Regular cardiac myocyte (primary cell): Measurements from ENCODE around the gene OR5T1. TPM values are rescaled to one million over a fixed set of nuclear protein-coding genes. Genes with fewer than 3 reads are reported as not detected.

Experiments used
- total RNA-seq: library from RNA; depleted of rRNA; stranded (reverse); fragments of >200 nt; gene quantifications from 2 replicates; pipeline ENCODE4 v1.2.3, GENCODE V29; 2014

Gene OR5T1
- not detected in 2 replicates for total RNA-seq

GRCh38 chr11:56273854-56274253 lies at the start of gene OR5T1:
Gene OR5T1, plus strand, starts transcription at chr11:56274154. Its CDS starts 1,485 bp downstream, at chr11:56275639.

GRCh38 chr11:56234155-56234554 lies 39.8 kb upstream of the OR5T1 start, which contains the start of gene OR5T2:
Gene OR5T2, minus strand, starts transcription at chr11:56234255. Its CDS starts 1,193 bp downstream, at chr11:56233062.

DNA sequence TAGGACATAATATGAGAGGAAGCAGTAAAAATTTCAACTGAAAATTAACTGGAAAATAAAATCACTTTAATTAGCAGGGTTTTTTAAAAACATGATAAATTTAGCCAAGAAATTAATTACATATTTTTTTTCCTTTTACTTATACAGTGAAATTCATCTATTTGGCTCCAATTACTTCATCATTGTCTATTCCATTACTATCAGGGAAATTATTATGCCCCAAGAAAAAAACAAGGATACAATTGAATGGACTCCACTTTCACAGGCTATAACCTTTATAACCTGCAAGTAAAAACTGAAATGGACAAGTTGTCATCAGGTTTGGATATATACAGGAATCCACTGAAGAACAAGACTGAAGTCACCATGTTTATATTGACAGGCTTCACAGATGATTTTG lies 22.0 kb upstream of the OR5T1 start, which contains the start of gene OR5T3:
Gene OR5T3, plus strand, starts transcription at position 301 of the 400 bp plus-strand sequence. Its CDS starts 0 bp downstream, at position 301.

DNA sequence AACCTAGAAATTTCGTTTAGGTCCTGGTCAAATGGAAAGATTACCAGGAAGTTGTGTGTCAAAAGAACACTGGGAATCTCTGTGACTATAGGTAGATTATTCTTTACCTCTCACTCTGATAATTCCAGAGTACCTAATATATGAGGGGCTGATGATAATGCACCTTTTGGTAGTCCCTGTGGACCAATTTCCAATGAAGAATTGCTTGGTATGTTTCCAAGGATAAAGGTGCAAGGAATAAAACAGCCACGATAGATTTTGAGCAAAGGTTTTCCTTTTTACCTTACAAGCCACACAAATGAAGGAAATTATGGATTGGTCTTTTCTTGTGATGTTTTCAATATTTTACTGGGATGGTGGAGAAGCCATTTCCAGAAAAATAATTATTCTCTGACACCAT lies 18.2 kb downstream of the OR5T1 start, which contains the start of gene OR8H1:
Gene OR8H1, minus strand, starts transcription at position 101 of the 400 bp plus-strand sequence. CDS start 1,192 bp downstream, outside the sequence.

DNA sequence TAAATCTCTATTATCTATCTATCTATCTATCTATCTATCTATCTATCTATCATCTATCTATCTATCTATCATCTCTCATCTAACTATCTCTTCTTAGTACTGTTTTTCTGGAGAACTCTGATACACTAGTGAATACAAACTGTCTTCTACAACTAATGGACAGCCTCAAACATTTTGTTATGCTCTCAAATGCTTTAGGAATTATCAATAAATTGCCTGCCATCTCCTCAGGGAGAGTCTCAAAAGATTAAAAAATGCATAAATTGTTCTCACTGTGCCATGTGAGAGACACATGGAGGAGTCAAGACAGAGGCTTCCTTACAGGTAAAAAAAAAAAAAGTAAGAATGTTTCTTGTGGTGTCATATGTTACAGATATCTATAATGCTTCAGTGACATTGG lies 40.9 kb downstream of the OR5T1 start, which contains the start of gene OR8K3:
Gene OR8K3, plus strand, starts transcription at position 301 of the 400 bp plus-strand sequence. CDS start 3,163 bp downstream, outside the sequence.

Other genes starting within 250 kb of the OR5T1 start
- not detected in 2 replicates for gene OR5AS1, start 246.5 kb upstream of the OR5T1 start, total RNA-seq
- not detected in 2 replicates for gene OR8I2, start 180.8 kb upstream of the OR5T1 start, total RNA-seq
- not detected in 2 replicates for gene OR8H2, start 170.5 kb upstream of the OR5T1 start, total RNA-seq
- gene OR8H3, start 151.8 kb upstream of the OR5T1 start, total RNA-seq, result not detected in 2 replicates
- gene OR8J3, start 134.0 kb upstream of the OR5T1 start, total RNA-seq, result not detected in 2 replicates
- not detected in 2 replicates for gene OR8K5, start 113.8 kb upstream of the OR5T1 start, total RNA-seq
- gene OR5J2, start 97.5 kb upstream of the OR5T1 start, total RNA-seq, result not detected in 2 replicates
- gene OR5T2, start 39.9 kb upstream of the OR5T1 start, total RNA-seq, result not detected in 2 replicates
- not detected in 2 replicates for gene OR5T3, start 21.9 kb upstream of the OR5T1 start, total RNA-seq
- not detected in 2 replicates for gene OR8H1, start 18.1 kb downstream of the OR5T1 start, total RNA-seq
- not detected in 2 replicates for gene OR8K3, start 41.0 kb downstream of the OR5T1 start, total RNA-seq
- not detected in 2 replicates for gene OR8K1, start 71.9 kb downstream of the OR5T1 start, total RNA-seq
- gene OR8J1, start 80.1 kb downstream of the OR5T1 start, total RNA-seq, result not detected in 2 replicates
- gene OR8U1, start 101.5 kb downstream of the OR5T1 start, total RNA-seq, result not detected in 2 replicates
- not detected in 2 replicates for gene OR5AL1, start 138.5 kb downstream of the OR5T1 start, total RNA-seq
- not detected in 2 replicates for gene OR5M3, start 199.2 kb downstream of the OR5T1 start, total RNA-seq
- not detected in 2 replicates for gene OR5M8, start 217.2 kb downstream of the OR5T1 start, total RNA-seq